ENCODE data around the gene CCDC180. TPM values are rescaled to one million over a fixed set of nuclear protein-coding genes. Genes with fewer than 3 reads are reported as not detected.

Gene CCDC180
- polyA plus RNA-seq, 1 donor from 2014 or later, result 5.8 TPM

- Histone ChIP-seq H3K27me3 (ENCODE audit: insufficient read depth, low read depth, low read length) (no peaks in the 10 kb centered on the region), H3F3A (ENCODE audit: insufficient read depth, low read length, poor library complexity, severe bottlenecking) (no peaks in the 10 kb centered on the region), H3K9me2 (ENCODE audit: insufficient read depth, low read length) (no peaks in the 10 kb centered on the region), H2AFZ (ENCODE audit: low read depth, low read length) (no peak overlapping the region), H3K27ac (ENCODE audit: low read length) (no peak overlapping the region), H3K4me3 (ENCODE audit: low read length) (no peak overlapping the region), H3K9ac (ENCODE audit: low read length) (no peak overlapping the region), H4K20me1 (ENCODE audit: insufficient read depth) (no peaks in the 10 kb centered on the region), H3K36me3 (ENCODE audit: insufficient read depth, low read length) (peaks cover 12% of the 10 kb centered on the region), H3K79me2 (replicated peaks; ENCODE audit: insufficient read depth, low read length) (no peaks in the 10 kb centered on the region), H3K9me3 (ENCODE audit: low read length) (no peaks in the 10 kb centered on the region), H3K4me2 (ENCODE audit: low read length) (no peak overlapping the region)
- TF ChIP-seq RAD21 (conservative IDR thresholded peaks at IDR 0.05) (no peak), REST (IDR thresholded peaks at IDR 0.05; ENCODE audit: borderline replicate concordance) (no peak)
Observed at GRCh38 chr9:97284798-97285197, 22.7 kb upstream of the CCDC180 start.

GRCh38 chr9:97292200-97292599 is 15.3 kb upstream of the CCDC180 start:
- Histone ChIP-seq H4K20me1 (ENCODE audit: insufficient read depth) (no peaks in the 10 kb centered on the region), H3K9me3 (ENCODE audit: low read length) (no peaks in the 10 kb centered on the region), H3K4me3 (ENCODE audit: low read length) (no peak overlapping the region), H3K36me3 (ENCODE audit: insufficient read depth, low read length) (peaks cover 8% of the 10 kb centered on the region), H2AFZ (ENCODE audit: low read depth, low read length) (no peak overlapping the region), H3K27ac (ENCODE audit: low read length) (no peak overlapping the region), H3K9me2 (ENCODE audit: insufficient read depth, low read length) (no peaks in the 10 kb centered on the region), H3K79me2 (replicated peaks; ENCODE audit: insufficient read depth, low read length) (no peaks in the 10 kb centered on the region), H3F3A (ENCODE audit: insufficient read depth, low read length, poor library complexity, severe bottlenecking) (no peaks in the 10 kb centered on the region), H3K4me2 (ENCODE audit: low read length) (no peak overlapping the region), H3K9ac (ENCODE audit: low read length) (no peak overlapping the region), H3K27me3 (ENCODE audit: insufficient read depth, low read depth, low read length) (no peaks in the 10 kb centered on the region)
- no peak for TF ChIP-seq REST (IDR thresholded peaks at IDR 0.05; ENCODE audit: borderline replicate concordance)
- no peak for TF ChIP-seq CTCF (IDR thresholded peaks at IDR 0.05; ENCODE audit: poor library complexity, severe bottlenecking)
- TF ChIP-seq MXI1 (conservative IDR thresholded peaks at IDR 0.05; ENCODE audit: poor library complexity, severe bottlenecking), result no peak
- TF ChIP-seq POLR2AphosphoS5 (IDR thresholded peaks at IDR 0.05), result no peak
- no peak for TF ChIP-seq RAD21 (conservative IDR thresholded peaks at IDR 0.05)
- TF ChIP-seq EP300 (conservative IDR thresholded peaks at IDR 0.05; ENCODE audit: poor library complexity, severe bottlenecking), result no peak
- TF ChIP-seq TAF1 (IDR thresholded peaks at IDR 0.05; ENCODE audit: low read depth), result no peak
- TF ChIP-seq EZH2 (IDR thresholded peaks at IDR 0.05; ENCODE audit: borderline replicate concordance, insufficient read depth, low read length, poor library complexity, severe bottlenecking), result no peak
- no peak for TF ChIP-seq SMC3 (conservative IDR thresholded peaks at IDR 0.05; ENCODE audit: poor library complexity)
